RWPE1 (cell line): ENCODE data around the gene PSMC4.

Experiments
- CTCF ChIA-PET: fragments of 350-600 bp; sonication (Branson Sonifier 250); formaldehyde crosslinking; extraction: SDS; loops from one replicate; lab custom pipeline; 2021; lab: Yijun Ruan, JAX
- POLR2A ChIA-PET: fragments of 400-600 bp; formaldehyde crosslinking; extraction: SDS; loops from one replicate; lab custom pipeline; 2020; ENCODE audit warnings: antibody characterized with exemption; ENCODE audit not compliant: low non-redundant PET; lab: Yijun Ruan, JAX
- DNase-seq: peaks from one replicate; pipeline ENCODE4 v3.0.0; 2012; ENCODE audit warnings: low spot score
- H3K27ac ChIP-seq: fragments of 450-650 bp; 2 replicates; pipeline ENCODE4 v1.5.1; 2017
- CTCF ChIP-seq: fragments of 450-650 bp; conservative IDR thresholded peaks from 2 replicates; pipeline ENCODE4 v1.5.1; 2017; ENCODE audit warnings: low read depth, mild to moderate bottlenecking

The PSMC4 gene

GRCh38 chr19:40026597-40026970 is 55.6 kb downstream of the PSMC4 start:
- no peak for DNase-seq
- ChIA-PET POLR2A (no interaction called here), CTCF (no interaction called here)
- no peak overlapping the region for H3K27ac ChIP-seq
- TF ChIP-seq CTCF, result no peak
